Right hindlimb (tissue), 1 donor: ENCODE results near the gene ZFP64.
"Not testable (repeated sequence)": the region's sequence is repeated elsewhere in the genome, so short reads cannot be mapped to it uniquely, and the experiment has no call there.

ENCODE experiments used
- DNase-seq: peaks from one replicate; pipeline ENCODE4 v3.0.0-alpha.2; 2018

ZFP64 gene

GRCh38 chr20:52153896-52154295 is 37.7 kb downstream of the ZFP64 start:
- DNase-seq = no peak

DNA sequence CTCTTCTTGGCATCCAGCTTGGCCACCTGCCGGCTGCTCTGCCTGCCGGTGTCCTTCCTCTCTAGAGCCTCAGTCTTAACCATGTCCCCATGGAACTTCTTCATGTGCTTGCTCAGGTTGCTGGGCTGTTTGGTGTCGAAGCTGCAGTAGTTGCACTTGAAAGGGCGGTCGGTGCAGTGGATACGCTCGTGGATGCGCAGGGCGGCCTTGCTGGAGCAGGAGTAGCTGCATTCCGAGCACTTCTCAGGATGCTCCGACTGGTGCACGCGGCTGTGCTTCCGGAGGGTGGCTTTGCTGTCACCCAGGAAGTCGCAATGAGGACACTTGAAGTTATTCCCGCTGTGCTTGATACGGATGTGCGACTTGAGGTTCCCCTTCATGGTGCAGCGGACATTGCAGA is 38.7 kb downstream of the ZFP64 start:
- DNase-seq = no peak

DNA sequence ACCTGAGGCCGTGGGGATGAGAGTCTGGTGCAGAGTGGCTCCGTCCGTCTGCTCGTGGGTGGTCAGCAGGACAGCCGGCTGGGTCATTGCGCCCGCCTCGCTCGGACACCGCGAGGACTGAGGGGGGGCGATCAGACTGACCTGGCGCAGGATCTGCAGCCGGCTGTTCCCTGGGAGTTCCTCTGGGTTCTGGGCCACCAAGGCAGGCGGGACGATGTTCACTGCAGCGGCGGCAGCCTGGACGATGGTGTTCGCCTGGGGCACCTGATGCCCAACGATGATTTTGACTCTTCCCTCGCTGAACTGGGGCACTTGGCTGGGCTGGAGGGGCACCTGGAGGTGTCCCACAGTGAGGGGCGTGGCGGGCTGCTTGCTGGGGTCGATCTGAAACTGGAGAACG is 39.2 kb downstream of the ZFP64 start:
- no peak for DNase-seq

- DNase-seq = no peak
Observed at GRCh38 chr20:52150440-52151258, 40.9 kb downstream of the ZFP64 start.

DNA sequence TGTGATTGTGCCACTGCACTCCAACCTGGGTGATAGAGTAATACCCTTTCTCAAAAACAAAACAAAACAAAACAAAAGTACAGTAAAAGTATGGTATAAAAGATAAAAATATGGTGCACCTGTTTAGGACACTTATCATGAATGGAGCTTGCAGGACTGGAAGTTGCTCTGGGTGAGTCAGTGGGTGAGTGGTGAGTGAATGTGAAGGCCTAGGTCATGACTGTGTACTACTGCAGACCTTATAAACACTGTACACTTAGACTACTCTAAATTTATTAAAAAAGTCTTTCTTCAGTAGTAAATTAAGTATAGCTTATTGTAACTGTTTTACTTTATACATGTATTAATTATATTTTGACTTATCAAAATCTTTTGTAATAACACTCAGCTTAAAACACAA is 46.0 kb downstream of the ZFP64 start:
- no peak for DNase-seq

GRCh38 chr20:52143277-52143676 is 48.3 kb downstream of the ZFP64 start:
- DNase-seq = no peak

DNA sequence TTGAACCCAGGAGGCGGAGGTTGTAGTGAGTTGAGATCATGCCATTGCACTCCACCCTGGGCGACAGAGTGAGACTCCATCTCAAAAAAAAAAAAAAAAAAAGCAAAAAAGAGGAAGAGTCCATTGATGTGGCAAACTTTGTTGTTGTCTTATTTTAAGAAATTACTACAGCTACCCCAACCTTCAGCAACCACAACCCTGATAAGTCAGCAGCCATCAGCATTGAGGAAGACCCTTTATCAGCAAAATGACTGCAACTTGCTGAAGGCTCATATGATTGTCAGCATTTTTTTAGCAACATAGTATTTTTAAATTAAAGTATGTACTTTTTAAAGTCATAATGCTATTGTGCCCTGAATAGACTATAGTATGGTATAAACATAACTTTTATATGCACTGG is 48.8 kb downstream of the ZFP64 start:
- no peak for DNase-seq

DNA sequence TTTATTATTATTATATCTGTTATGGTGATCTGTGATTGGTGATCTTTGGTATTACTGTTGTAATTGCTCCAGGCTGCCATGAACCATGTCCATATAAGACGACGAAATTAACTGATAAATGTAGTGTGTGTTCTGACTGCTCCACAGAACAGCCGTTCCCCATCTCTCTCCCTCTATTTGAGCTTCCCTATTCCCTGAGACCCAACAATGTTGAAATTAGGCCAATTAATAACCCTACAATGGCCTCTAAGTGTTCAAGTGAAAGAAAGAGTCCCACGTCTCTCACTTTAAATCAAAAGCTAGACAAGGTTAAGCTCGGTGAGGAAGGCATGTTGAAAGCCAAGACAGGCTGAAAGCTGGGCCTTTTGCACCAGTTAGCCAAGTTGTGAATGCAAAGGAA is 51.6 kb downstream of the ZFP64 start:
- DNase-seq = no peak

DNA sequence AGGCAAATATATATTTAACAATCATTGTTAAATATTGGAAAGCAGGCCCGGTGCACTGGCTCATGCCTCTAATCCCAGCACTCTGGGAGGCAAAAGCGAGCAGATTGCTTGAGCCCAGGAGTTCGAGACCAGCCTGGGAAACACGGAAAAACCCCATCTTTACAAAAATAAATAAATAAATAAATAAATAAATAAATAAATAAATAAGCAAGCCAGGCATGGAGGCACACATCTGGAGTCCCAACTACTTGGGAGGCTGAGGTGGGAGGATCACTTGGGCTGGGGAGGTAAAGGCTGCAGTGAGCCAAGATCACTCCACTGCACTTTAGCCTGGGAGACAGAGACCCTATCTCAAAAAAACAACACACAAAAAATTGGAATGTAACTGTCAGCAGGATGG is 53.7 kb downstream of the ZFP64 start:
- DNase-seq = no peak

GRCh38 chr20:52133714-52134113 is 57.9 kb downstream of the ZFP64 start:
- not testable (repeated sequence) for DNase-seq

DNA sequence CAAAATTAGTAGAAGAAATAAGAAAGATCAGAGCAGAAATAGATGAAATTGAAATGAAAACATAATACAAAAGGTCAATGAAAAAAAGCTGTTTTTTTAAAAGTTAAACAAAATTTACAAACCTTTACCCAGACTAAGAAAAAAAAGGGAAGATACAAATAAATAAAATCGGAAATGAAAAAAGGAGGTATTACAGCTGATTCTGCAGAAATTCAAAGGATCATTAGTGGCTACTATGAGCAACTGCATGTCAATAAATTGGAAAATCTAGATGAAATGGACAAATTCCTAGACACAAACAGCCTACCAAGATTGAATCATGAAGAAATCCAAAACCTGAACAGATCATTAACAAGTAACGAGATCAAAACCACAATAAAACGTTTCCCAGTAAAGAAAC is 59.2 kb downstream of the ZFP64 start:
- DNase-seq = no peak

- DNase-seq = no peak
Observed at GRCh38 chr20:52131048-52131643, 60.4 kb downstream of the ZFP64 start.

- DNase-seq = no peak
Observed at GRCh38 chr20:52130406-52130805, 61.2 kb downstream of the ZFP64 start.

DNA sequence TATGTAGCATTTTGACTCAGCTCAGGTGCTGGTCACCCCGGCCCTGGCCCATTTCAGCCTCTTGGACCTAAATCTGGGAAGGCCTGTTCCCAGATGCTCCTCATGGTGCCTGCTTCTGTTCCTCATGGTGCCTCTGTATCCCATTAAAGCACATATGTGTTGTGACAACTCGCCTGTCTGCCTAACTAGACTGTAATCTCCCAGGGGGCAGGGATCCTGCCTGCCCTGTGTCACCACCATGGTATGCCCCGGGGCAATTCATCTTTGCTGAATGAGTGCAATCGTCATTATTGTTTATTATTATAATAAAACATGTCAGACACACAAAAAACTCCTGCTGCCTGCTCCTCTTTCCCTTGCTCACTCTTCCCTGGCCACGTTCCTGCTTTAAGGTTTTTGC is 62.0 kb downstream of the ZFP64 start:
- no peak for DNase-seq

DNA sequence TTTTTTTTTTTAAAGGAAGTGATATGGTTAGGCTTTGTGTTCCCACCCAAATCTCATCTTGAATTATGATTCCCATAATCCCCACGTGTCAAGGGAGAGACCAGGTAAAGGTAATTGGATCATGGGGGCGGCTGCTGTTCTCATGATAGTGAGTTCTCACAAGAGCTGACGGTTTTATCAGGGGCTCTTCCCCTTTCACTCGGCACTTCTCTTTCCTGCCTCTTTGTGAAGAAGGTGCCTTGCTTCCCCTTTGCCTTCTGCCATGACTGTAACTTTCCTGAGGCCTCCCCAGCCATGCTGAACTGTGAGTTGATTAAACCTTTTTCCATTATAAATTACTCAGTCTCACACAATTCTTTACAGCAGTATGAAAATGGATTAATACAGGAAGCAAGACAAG is 64.3 kb downstream of the ZFP64 start:
- DNase-seq = no peak

- DNase-seq = no peak
Observed at GRCh38 chr20:52124821-52125220, 66.8 kb downstream of the ZFP64 start.

DNA sequence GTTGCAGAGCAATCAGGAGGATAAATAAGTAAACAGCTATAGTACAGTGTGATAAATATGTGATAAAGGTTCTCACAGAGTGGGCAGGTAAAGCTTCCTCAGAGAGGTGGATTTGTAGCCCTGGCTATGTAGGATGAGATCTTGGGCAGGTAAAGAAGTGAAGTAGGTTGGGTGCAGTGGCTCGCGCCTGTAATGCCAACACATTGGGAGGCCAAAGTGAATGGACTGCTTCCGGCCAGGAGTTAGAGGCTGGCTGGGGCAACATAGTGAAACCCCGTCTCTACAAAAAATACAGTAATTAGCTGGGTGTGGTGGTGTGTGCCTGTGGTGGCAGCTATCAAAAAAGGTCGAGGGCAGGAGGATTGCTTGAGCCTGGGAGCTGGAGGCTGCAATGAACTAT is 72.9 kb downstream of the ZFP64 start:
- no peak for DNase-seq

DNA sequence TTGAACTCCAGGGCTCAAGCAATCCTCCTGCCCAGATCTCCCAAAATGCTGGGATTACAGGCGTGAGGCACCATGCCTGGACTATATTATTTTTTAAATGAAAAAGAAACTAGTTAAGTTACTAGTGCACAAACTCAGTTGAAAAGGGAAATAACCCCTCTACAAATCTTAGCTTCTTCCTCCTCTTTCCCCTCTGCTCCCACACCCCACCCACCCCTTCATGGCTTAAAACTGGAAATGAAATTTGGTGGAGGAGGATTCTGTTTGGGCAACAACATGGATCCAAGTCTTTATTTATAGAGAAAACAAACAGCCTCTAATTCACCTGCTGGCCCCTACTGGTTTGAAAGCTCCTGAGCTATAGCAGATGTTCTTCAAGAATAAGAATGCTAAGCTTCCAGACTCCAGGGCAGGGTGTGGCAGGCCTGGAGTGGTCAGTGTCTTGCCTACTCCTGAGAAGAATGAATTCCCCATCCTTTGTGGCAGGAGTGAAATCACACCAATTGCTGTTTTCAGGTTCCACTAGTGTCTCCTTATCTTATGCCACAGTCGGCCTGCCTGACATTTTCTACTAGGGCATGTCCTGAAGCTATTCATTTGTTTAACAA is 73.5 kb downstream of the ZFP64 start:
- DNase-seq = no peak

- no peak for DNase-seq
Observed at GRCh38 chr20:52110456-52110855, 81.1 kb downstream of the ZFP64 start.

DNA sequence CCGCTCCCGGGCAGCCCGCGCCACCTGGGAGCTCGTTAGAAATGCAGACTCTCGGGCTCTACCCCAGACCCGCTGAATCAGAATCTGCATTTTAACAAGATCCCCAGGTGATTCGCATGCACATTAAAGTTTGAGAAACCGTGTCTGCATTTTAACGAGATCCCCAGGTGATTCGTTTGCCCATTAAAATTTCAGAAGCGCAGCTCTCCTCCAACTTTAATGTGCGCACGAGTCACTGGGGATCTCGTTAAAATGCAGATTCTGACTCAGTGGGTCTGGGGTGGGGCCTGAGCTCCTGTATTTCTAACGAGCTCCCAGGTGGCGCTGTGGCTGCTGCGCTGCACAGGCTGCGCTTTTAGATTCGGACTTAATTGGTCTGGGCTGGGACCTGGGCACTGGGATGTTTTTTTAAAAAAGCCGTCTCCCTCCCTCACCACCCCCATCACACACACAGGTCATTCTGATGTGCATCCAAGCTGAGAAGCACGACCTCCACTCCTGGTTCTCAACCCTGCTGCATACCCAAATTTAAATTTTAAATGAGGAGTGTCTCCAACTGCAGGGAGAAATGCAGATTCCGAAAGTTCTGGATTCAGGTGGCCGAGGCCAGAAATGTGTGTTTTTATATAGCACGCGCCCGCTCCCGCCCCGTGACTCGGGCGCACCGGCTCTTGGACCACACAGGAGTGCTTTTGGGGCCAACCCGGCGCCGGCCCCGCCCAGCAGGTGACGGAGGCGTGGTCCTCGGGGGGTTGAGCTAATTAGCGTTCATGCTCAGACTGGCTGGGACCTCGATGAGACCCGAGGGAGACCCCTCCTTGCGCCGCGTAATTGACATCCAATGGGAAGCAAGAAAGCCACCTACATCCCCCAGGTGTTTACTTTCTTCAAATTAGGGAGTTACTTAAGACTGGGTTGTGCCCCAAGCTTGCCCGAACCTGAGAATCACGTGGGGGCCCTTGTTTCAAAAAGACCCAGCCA is 85.8 kb downstream of the ZFP64 start:
- DNase-seq = peak; percentile 30

GRCh38 chr20:52104546-52105441 is 86.8 kb downstream of the ZFP64 start:
- peak; percentile 61 for DNase-seq
